GM13976 (cell line): ENCODE measurements around the gene CAPN13.

Source experiments
- DNase-seq: peaks from one replicate; pipeline ENCODE4 v3.0.0; 2012; ENCODE audit warnings: low spot score
- CTCF ChIP-seq: IDR thresholded peaks from 2 replicates; pipeline ENCODE4 v1.5.1; 2012; ENCODE audit warnings: borderline replicate concordance, mild to moderate bottlenecking; ENCODE audit not compliant: insufficient read depth; ENCODE audit errors: extremely low read depth, missing control alignments, control extremely low read depth
- in situ Hi-C: fragments of 300-500 bp; cut with MboI; formaldehyde crosslinking; loops from one replicate; pipeline ENCODE4 v1.12.0; 2022; ENCODE audit warnings: low sequenced_read_pairs, mixed read lengths, inconsistent platforms; ENCODE audit not compliant: unreplicated experiment

The CAPN13 gene

GRCh38 chr2:30792521-30792920, 14.7 kb downstream of the CAPN13 start:
- TF ChIP-seq CTCF: no peak

GRCh38 chr2:30790879-30791278, 16.4 kb downstream of the CAPN13 start:
- no peak for DNase-seq
- no peak for TF ChIP-seq CTCF
- in situ Hi-C loops: no loop called here

More at GRCh38 chr2:30792521-30792920, 14.7 kb downstream of the CAPN13 start:
- in situ Hi-C loops: no loop called here
- no peak for DNase-seq

GRCh38 chr2:30789670-30790210, 17.5 kb downstream of the CAPN13 start:
- TF ChIP-seq CTCF: no peak
- in situ Hi-C loops: no loop called here
- no peak for DNase-seq

- no peak for TF ChIP-seq CTCF
- in situ Hi-C loops: no loop called here
- DNase-seq: no peak
Observed at GRCh38 chr2:30786923-30787685, 20.1 kb downstream of the CAPN13 start.

- in situ Hi-C loops: no loop called here
- no peak for DNase-seq
- TF ChIP-seq CTCF: no peak
Observed at GRCh38 chr2:30784682-30785081, 22.6 kb downstream of the CAPN13 start.

- in situ Hi-C loops: no loop called here
Observed at GRCh38 chr2:30781961-30782533, 25.2 kb downstream of the CAPN13 start.

More at GRCh38 chr2:30781961-30782533, 25.2 kb downstream of the CAPN13 start:
- TF ChIP-seq CTCF: no peak
- no peak for DNase-seq
